GM21619 (cell line): ENCODE measurements around the gene PIP4K2C.

Experiments used
- ATAC-seq: cut with Tn5 transposase; IDR thresholded peaks from one replicate; pipeline ENCODE4 v1.9.1; 2021; ENCODE audit not compliant: unreplicated experiment

Gene PIP4K2C

DNA sequence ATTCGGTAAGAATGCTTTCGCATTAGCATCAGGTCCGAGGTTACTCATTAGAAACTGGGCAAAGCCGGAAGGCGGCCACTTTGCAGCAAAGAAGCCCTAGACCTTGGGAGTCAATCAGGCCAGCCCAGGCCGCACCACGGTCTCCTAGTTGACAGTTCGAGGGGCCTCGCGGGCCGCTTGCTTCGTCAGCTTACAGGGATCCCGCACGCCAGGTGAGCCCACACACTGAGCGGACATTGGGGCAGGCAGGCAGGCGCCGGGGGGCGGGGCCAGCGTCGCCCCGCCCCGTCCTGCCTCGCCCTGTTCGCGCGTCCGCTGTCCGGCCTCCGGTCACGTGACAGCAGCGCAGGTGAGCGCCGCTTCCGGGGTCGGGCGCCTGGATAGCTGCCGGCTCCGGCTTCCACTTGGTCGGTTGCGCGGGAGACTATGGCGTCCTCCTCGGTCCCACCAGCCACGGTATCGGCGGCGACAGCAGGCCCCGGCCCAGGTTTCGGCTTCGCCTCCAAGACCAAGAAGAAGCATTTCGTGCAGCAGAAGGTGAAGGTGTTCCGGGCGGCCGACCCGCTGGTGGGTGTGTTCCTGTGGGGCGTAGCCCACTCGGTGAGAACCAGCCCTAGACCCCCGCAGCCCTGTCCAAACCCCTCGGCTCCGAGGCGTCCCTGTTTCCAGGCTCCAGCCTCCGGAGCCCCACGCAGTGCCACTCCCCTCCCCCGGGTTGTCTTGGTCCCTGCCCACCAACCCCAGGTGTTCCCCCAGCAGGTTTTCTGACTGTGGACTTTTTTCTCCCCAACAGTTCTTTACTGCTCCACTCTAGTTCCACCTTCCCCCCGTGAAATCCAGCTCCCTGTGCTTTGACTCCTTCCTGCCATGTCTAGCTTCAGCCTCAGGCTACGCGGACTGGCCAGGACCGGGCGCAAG lies at the start of gene PIP4K2C:
TSS of gene PIP4K2C (plus strand) at position 329 of the 918 bp plus-strand sequence. CDS start at position 427, 98 bp downstream.
- peak; percentile 87 for ATAC-seq

DNA sequence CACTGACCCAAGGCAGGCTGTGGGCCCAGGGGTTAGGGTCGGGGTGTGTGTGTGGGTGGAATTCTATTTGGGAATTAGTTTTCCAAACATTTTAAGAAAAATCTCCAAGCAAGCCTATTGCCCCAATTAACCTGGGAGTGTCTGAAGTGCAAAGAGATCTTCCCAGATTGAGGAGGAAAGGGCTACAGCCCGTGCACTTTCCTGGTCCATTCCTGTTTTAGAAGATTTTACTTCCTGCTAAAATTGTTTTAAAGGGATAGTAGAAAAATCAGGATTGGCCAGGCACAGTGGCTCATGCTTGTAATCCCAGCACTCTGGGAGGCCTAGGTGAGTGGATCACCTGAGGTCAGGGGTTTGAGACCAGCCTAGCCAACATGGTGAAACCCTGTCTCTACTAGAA lies 49.3 kb upstream of the PIP4K2C start:
- ATAC-seq: no peak

DNA sequence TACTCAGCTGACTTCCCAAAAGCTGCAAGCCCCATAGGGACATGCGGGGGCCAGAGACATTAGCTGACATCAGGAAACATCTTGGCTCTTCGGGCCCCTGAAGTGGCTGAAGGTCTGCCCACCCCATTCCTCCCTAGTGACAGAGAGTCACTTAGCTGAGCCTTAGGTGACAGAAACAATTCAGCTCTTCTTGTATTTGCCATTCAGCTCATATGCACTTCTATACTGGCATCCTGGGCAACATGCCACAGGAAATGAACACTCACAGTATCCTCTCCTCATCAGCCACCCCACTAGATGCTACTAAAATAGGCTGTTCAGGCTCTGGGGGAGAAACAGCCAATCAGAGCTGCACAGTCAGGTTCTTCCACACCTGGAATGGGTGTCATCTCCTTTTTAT lies 47.4 kb upstream of the PIP4K2C start:
- ATAC-seq: no peak

DNA sequence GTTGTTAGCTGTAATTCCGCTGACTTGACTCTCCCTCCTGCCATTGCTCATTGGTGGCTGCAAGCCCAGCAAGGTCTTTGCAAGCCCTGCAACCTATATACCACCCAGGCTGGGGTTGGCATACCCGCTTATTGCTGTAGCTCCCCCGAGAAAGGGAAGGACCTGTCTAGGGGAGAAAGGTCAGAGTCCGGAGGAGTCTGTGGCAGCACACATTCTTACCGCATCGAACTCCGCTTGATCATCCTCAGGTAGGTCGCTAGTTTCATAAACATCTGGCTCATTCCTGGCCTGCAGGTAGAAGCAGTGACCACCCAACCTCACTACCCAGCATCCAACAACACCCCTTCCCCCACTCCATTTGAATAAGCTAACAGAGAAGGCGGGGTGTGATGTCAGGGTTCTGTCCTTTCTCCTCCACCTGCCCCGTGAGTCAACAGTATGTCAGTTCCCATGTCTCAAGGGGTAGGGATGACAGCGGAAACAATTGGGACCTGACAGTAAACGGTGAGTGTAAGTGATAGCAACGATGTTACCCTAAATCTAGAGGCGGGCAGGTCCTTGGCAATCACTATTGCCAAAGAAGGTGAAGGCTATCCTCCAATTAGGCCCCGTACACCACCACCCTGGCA lies 45.1 kb upstream of the PIP4K2C start:
- no peak for ATAC-seq

DNA sequence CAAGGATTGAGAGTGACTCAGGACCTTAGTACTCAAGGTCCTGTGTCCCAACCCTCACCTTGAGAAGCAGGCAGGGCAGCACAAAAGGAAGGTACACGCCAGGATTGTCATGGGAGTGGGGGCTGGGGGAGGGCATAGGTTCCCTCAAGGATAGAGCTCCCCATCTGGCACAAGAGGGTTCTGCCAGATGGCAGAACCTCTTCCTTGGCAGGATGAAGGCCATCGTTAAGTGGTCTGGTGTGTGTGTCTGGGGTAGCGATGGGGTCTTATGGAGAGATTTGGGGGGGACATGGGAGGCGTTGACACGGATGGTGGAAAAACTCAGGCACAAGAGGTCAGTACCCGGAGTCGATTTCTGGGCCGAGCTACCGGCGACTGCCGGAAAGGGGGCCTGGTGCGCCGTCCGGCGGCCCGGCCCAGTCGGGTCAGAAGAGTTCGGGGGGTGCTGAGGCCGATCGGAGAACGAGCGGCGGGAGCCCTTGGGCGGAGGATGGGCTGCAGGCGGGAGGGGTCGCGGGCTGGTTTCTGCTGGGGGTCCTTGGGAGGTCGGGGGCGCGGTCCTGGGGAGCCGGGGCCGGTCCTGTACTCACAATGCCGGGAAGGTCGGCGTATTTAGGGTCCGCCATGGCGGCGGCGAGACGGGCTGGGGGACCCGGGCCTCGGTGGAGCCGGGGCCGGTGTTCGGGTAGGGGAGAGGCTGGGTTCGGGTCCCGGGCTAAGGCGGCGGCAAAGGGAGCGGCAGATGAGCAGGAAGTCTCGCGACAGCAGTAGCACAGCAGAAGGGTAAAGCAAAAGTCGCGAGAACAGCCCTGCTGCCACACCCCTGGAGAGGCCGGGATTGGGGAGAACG lies 44.3 kb upstream of the PIP4K2C start, which contains the start of gene DCTN2:
TSS of gene DCTN2 (minus strand) at position 755 of the 850 bp plus-strand sequence. CDS start at position 626, 129 bp downstream.
- peak; percentile 99 for ATAC-seq

DNA sequence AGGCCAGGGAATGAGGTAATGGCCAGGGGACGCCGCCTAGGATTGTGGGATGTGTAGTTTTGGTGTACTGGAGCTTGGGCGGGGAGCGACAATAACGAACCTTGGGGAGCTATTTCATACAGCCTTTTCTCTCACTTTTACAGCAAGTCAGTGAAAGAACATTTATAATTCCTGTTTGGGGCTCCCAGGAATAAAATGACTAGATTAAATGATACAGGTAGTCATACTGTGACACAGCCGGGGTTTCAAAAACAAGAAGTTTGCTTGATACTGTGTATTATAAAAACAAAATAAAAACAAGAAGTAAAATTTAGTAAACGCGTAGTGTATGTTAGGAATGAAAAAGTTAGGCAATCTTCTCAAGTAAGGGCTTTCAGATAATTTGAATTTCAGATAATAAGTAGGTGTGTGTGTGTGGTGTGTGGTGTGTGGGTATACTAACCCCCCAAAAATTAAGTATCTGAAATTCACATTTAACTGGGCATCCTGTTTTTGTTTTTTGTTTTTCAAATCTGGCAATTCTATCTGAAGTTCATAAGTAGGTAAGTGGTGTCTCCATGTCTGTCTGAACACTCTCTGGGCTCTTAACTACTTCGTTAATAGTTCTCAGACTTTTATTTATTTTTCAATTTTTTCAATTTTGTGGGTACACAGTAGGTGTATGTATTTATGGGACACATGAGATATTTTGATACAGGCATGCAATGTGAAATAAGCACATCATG lies 43.5 kb upstream of the PIP4K2C start:
- ATAC-seq: no peak

DNA sequence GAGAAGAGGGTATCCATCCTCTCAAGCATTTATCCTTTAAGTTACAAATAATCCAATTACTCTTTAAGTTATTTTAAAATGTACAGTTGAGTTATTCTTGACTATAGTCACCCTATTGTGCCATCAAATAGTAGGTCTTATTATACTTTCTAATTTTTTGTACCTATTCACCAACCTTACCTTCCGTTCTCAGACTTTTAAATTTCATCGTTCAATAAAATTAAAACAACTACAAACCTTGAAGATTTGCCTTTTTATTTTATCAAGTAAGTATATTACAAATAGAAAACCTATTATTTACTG lies 43.0 kb upstream of the PIP4K2C start:
- no peak for ATAC-seq

DNA sequence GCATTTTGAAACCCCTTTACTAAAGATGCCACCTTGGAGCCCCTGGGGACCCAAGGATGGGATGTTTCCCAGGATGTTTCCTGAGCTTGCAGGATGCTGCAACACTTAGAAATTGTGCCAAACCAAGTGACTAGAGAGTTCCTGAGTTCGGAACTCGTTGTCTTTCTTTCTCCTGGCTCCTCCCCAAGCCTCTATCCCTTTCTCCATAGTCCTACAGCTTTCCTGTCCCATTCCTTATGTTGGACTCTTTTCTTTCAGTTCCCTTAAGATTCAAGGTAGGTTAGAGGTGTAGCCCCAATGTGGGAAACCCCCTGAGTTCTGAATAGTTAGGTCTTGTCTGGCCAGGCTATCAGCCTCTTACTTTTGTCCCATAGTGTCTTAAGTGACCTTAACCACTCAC lies 42.5 kb upstream of the PIP4K2C start:
- no peak for ATAC-seq

DNA sequence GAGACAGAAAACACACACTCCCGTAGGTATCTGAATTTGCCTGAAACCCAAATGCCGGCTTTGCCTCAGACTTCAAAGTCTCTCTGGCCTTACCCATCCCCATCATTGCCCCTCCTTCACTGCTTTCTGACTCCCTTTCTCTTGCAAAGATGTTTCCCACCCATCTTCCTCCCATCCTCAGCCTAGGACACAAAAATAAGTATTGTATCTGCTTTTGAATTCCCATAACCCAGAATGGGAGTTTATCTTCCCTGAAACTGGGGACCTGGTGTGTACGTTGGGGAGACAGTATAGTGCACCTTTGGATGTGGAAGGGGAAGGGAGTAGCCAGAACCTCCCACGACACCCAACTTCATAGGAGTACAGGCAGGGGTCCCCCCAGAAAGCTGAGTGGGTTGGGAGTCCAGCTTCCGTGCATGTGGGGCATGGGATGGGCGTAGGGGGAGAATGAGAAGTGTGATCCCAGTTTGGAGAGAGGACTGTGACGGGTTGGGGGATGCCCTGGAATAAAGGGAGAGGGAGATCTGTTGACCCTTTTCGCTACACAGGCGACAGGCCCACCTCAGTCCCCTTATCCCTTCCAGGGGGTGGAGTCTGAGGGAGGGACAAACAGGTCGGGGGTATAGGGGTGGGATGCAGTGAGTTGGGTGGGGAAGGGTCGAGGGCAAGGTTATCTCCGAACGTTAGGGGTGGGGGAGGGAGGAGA lies 41.6 kb upstream of the PIP4K2C start:
- ATAC-seq: no peak

DNA sequence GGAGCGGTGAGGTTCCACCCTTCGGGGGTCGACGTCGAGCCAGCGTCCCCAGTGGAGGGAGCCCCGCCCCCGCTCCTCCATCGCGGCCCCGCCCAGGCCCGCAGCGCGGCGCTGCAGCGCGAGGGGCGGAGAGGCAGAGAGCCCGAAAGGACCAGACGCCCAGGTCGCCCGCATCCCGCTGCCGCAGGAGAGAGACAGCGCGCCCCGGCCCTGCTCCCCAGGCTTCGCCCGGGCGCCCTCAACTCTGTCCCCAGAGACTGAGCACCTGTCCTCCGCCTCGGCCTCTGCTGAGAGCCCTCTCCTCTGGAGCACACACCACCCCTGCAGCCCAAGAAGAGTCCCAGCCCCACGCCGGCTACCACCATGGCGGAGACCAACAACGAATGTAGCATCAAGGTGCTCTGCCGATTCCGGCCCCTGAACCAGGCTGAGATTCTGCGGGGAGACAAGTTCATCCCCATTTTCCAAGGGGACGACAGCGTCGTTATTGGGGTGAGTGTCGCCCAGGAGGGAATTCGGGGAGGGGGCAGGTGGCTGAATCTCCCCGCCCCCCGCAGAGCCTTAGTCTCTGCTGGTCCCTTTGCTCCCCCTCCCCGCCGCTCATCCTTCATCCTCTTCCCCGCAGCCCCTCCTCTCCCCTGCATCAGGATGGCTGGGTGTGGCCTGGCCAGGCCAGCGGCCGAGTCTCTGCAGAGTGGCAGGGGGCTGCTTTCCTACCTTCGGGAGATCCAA lies 40.9 kb upstream of the PIP4K2C start, which contains the start of gene KIF5A:
TSS of gene KIF5A (plus strand) at position 136 of the 732 bp plus-strand sequence. CDS start at position 364, 228 bp downstream.
- no peak for ATAC-seq

DNA sequence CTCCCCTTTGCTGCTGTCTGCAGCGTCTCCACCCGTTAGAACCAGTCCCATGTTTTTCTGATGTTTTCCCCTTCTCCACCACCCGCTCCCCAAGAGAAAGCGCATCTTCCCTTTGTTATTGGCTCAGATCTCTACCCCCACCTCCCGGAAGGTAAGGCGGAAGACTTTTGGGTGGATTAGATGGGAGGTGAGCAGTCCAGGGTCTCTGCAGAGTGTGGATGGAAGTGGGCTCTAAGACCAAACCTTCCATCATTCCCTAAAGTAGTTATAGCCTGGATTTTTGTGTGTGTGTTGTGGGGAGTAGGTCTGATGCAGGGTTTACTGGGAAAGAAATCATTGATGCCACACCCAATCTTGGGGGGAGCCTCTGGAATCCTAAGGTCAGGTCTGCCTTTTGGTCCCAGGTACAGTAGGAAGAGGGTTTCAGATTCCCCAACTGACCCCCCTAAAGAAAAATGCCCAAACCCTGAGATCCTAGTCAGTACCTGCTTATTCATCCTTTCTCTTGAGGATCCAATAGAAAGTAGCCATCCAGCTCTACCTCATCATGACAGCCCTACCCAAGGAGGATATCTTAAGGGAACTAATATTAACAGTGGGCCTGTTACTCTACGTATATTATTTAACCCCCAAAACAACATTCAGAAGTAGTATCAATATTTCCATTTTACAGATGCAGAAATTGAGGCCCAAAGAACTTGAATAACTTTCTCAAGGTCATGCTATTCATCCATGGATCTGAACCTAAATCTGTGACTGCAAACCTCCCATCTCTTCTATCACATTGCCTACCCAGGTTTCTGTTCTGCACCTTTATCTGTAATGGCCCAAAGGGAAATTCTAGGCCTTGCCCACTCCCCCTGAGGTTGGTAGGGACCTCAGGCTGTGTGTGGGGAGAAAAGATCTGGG lies 40.1 kb upstream of the PIP4K2C start:
- no peak for ATAC-seq

DNA sequence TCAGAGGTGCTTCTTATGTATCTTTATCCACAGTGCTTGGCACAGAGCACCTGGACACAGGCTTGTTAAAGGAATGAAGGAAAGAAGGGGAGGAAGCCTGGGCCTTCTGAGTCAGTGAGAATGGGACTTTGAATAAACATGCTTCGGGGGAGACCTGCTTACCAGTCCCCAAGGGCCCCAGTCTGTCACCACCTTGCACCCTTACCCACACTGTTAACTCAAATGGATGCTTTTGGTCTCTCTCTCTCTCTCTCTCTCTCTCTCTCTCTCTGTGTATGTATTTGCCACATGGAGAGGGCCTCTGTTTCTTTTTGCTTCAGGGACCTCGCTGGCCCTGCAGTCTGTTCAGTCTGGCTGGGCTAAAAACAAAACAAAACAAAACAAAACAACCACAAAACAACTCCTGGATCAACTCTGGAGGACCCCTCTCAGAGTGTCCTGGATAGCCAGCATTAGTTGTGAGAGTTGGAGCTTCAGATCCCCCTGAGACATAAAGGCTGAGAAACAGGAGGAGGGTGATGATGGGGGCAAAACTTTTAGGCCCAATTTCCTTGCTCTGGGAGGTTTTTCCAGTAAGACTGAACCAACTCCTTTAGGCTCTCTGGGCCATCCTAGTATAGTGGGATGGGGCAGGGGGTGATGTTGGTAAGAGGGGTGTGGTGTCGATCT lies 39.2 kb upstream of the PIP4K2C start:
- ATAC-seq: no peak

DNA sequence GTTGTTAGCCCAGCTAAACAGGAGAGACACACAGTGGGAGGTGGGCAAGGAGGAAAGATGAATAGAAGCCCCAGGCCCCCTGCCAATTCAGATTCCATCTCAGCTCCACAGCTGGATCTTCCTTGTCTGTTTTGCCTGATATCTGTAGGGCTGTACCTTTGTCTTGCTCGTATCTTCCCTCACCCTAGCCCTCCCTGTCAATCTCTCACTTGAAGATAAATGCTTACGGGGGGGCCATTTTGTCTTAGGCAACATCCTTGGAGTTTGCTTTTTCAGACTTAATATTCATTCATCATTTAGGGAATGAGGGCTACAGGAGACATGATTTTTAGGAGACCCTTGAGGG lies 38.7 kb upstream of the PIP4K2C start:
- no peak for ATAC-seq

DNA sequence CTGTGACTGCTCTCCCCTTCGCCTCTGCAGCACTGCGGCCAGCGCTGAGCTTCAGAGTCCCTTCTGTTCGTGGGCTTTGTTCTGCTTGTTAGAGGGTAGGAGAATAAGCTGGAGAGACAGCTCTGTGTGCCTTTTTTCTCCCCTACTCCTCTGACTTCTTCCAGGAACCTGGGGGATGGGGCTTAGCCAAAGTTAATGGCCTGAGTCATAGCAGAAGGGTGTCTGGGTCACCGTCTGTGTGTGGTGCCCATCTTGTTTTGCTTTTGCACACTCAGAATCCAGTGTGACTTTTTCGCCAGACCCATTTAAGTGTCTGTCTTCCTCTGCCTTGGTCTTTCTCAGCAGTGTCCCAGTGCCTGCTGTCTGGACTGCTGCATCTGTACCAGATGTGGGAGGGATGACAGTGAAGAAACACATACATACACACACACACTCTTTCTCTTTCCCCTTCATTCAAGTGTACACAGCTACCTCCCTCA lies 38.1 kb upstream of the PIP4K2C start:
- ATAC-seq: no peak

DNA sequence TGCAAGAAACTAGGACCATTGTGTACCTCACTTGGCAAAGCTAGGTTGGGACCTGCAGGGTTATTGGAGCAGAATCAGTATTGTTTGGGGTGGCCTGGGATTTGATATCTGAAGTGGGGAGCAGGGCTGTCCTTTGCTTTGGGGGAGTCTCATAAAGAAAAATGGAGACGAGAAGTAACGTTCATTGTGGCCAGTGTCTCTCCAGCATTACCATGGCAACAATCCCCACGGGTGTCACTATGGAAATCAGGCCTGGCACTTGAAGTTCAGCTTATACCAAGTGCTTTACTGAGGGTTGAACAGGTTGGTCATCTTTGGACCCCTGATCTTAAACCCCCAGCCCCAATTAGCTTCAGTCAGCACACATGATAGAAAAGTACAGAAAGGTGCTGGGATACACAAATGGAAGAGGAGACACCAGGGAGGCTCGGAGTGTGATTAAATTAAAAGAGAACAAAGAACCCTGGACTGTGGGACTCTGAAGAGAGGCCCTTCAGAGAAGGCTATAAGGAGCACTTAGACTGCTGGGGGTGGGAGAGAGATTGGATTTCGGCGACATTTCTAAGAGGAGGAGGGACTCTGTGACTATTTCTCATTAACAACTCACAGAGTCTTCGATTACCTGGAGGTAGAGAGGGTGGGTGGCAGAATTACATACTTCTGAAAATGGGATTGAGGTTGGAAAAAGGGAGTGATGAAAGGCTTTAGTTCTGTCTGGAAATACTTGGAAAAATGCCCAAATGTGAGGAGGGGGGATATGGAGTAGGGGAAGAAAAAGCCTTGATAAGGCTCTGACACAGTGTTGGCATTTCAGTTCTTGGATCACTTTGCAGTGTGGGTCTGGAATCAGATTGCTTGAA lies 37.4 kb upstream of the PIP4K2C start:
- no peak for ATAC-seq

DNA sequence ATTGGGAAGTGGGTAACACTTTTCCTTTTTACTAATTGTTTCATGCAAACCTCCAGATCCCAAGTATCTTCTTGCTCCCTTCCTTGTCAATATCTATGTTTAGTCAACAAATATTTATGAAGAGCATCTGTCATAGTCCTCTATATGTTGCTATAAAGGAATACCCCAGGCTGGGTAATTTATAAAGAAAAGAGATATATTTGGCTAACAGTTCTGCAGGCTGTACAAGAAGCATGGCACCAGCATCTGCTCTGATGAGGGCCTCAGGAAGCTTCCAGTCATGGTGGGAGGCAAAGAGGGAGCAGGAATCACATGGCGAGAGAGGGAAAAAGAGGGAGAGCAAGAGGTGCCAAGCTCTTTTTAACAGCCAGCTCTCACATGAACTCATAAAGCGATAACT lies 36.5 kb upstream of the PIP4K2C start:
- ATAC-seq: no peak

DNA sequence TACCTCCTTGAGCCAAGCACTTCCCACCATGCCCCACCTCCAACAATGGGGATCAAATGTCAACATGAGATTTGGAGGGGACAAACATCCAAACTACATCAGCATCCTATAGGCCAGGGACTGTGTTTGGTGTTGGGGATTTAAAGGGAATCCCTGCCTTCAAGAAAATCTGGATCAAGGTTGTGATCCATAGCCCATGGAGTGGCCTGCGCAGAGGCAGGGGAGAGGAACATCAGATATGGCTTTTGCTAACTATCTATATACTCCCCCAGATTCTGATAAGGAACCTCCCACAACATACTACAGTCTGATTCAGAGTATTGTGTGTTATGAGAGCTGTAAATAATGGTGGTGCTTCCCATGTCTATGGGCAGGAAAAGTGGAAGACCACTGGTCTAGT lies 36.1 kb upstream of the PIP4K2C start:
- no peak for ATAC-seq
